GM23338 (cell line): ENCODE results near the gene WSCD1.

Experiments
- CTCF ChIP-seq, 2 experiments: fragments of 200-600 bp in 1 of 2; sonication (generic) in 1 of 2; conservative IDR thresholded peaks; 2 replicates each; pipeline versions ENCODE4 v1.5.1 to v1.6.1; 2016 to 2017; ENCODE audit warnings: antibody characterized with exemption in 2 of 2, low read depth in 2 of 2, mild to moderate bottlenecking in 2 of 2, moderate library complexity in 1 of 2
- EZH2phosphoT487 ChIP-seq: fragments of 200-600 bp; sonication (generic); IDR thresholded peaks from one replicate; pipeline ENCODE4 v1.8.1; 2018; ENCODE audit warnings: antibody characterized with exemption; ENCODE audit not compliant: unreplicated experiment
- JUNB ChIP-seq: IDR thresholded peaks from one replicate; pipeline ENCODE4 v1.6.1; 2016; ENCODE audit warnings: antibody characterized with exemption; ENCODE audit not compliant: unreplicated experiment
- REST ChIP-seq: IDR thresholded peaks from one replicate; pipeline ENCODE4 v1.6.1; 2018; ENCODE audit warnings: antibody characterized with exemption; ENCODE audit not compliant: unreplicated experiment

GRCh38 chr17:6070913-6071511, 833 bp downstream of the WSCD1 start:
- TF ChIP-seq CTCF (conservative IDR thresholded peaks at IDR 0.05; ENCODE audit: low read depth in 2 of 2), result no peak
- TF ChIP-seq EZH2phosphoT487, result no peak
- no peak for TF ChIP-seq REST
- no peak for TF ChIP-seq JUNB
